A673 (cell line): Measurements from ENCODE around the gene TTPAL. TPM values are rescaled to one million over a fixed set of nuclear protein-coding genes. Genes with fewer than 3 reads are reported as not detected.

Experiments used
- BruUV-seq: library from RNA; stranded (reverse); fragments of 400-500 nt; replicated peaks from 2 replicates; lab custom pipeline; 2021; lab: Mats Ljungman, UMichigan
- CTCF ChIA-PET: fragments of 300-600 bp; sonication (Branson Sonifier 250); formaldehyde crosslinking; loops from one replicate; lab custom pipeline; 2022; ENCODE audit warnings: antibody characterized with exemption; lab: Charles Lee
- POLR2A ChIA-PET: fragments of 300-600 bp; sonication (Branson Sonifier 250); formaldehyde crosslinking; loops from one replicate; lab custom pipeline; 2022; ENCODE audit warnings: antibody characterized with exemption; ENCODE audit not compliant: low non-redundant PET; lab: Charles Lee
- DNase-seq: peaks from one replicate; pipeline ENCODE4 v3.0.0-alpha.2; 2015; ENCODE audit warnings: low spot score
- H3K27ac ChIP-seq: fragments of 200-600 bp; sonication (generic); 2 replicates; pipeline ENCODE4 v1.5.1; 2016; ENCODE audit warnings: mixed run types, low read depth, mild to moderate bottlenecking, mixed read lengths, antibody characterized with exemption, low read length; ENCODE audit not compliant: poor library complexity, severe bottlenecking
- H3K27me3 ChIP-seq: fragments of 200-600 bp; sonication (generic); replicated peaks from 2 replicates; pipeline ENCODE4 v1.6.1; 2017; ENCODE audit warnings: mixed run types, low read depth, mild to moderate bottlenecking, mixed read lengths, antibody characterized with exemption, low read length; ENCODE audit not compliant: insufficient read depth, poor library complexity
- H3K36me3 ChIP-seq: fragments of 200-600 bp; sonication (generic); 2 replicates; pipeline ENCODE4 v1.6.1; 2016; ENCODE audit warnings: mixed run types, mild to moderate bottlenecking, mixed read lengths, antibody characterized with exemption, low read length; ENCODE audit not compliant: insufficient read depth, poor library complexity, severe bottlenecking
- H3K4me1 ChIP-seq: fragments of 200-600 bp; sonication (generic); 2 replicates; pipeline ENCODE4 v1.6.1; 2017; ENCODE audit warnings: mixed run types, mild to moderate bottlenecking, mixed read lengths, antibody characterized with exemption, low read length; ENCODE audit not compliant: insufficient read depth, poor library complexity, severe bottlenecking
- H3K4me3 ChIP-seq: fragments of 200-600 bp; sonication (generic); 2 replicates; pipeline ENCODE4 v1.5.1; 2016; ENCODE audit warnings: low read depth, mixed run types, mild to moderate bottlenecking, mixed read lengths, low read length; ENCODE audit not compliant: poor library complexity, severe bottlenecking
- H3K9me3 ChIP-seq: fragments of 200-600 bp; sonication (generic); 2 replicates; pipeline ENCODE4 v1.6.1; 2016; ENCODE audit warnings: mixed run types, low read depth, mild to moderate bottlenecking, mixed read lengths, antibody characterized with exemption, low read length; ENCODE audit not compliant: poor library complexity, severe bottlenecking
- EZH2 ChIP-seq: fragments of 200-600 bp; sonication (generic); IDR thresholded peaks from 2 replicates; pipeline ENCODE4 v1.6.1; 2017; ENCODE audit warnings: borderline replicate concordance, low read depth, mild to moderate bottlenecking, mixed read lengths, antibody characterized with exemption, low read length; ENCODE audit not compliant: poor library complexity, severe bottlenecking
- intact Hi-C: fragments of 100-400 bp; cut with micrococcal nuclease; formaldehyde crosslinking; loops from one replicate; pipeline ENCODE4 v1.10.0; 2022; ENCODE audit not compliant: unreplicated experiment
- total RNA-seq: library from RNA; stranded (reverse); gene quantifications from 2 replicates; pipeline ENCODE4 v1.2.3, GENCODE V29; 2021
- TF ChIP-seq, protein P1 (sequence below): fragments of 300-800, 200-600 bp; sonication (generic); conservative IDR thresholded peaks from 2 replicates; pipeline ENCODE4 v1.5.1; 2017; ENCODE audit warnings: low read depth, mild to moderate bottlenecking, antibody characterized with exemption, low read length, moderate library complexity, mixed read lengths

TTPAL gene
- total RNA-seq, 1 experiment from 2014 or later = 14.6 TPM

DNA sequence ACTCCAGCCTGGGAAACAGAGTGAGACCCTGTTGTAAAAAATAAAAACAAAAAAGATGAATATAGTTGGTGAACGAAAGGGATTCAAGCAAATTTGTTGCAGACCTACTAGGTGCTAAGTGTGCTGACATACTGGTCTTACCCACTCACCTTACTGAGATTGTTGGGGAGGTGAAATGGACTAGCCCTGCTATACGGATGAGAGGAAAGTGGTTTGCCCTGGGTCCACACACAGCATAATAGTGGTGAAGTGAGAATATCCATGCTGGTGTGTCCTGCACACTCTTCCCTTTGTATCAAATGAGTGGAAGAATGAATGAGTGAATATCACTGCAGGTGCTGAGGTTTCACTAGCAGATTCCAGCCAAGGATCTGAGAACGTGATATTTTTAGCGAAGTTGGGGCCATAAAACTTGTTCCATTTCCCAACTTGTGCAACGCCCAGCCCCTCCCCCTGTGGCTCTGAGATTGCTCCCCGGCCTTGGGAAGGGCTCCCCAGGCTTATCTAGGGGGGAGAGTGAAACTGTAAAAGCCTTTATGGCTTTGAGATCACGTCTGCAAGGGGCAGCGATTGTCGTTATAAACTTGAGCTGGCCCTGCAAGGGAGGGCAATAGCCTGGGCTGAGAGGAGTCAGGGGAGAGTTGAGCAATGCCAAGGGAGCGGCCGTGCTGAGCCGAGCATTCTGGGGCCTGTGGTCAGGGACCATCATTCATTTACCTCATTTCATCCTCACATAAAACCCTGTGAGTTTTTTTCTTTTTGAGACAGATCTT, 33.2 kb upstream of the TTPAL start:
- ChIA-PET CTCF (no interaction called here), POLR2A (no interaction called here)
- Histone ChIP-seq H3K27me3 (no peaks in the 10 kb centered on the region), H3K4me3 (no peak overlapping the region), H3K27ac (no peak overlapping the region), H3K4me1 (no peaks in the 10 kb centered on the region), H3K9me3 (no peaks in the 10 kb centered on the region), H3K36me3 (no peaks in the 10 kb centered on the region)
- TF ChIP-seq, protein P1, sequence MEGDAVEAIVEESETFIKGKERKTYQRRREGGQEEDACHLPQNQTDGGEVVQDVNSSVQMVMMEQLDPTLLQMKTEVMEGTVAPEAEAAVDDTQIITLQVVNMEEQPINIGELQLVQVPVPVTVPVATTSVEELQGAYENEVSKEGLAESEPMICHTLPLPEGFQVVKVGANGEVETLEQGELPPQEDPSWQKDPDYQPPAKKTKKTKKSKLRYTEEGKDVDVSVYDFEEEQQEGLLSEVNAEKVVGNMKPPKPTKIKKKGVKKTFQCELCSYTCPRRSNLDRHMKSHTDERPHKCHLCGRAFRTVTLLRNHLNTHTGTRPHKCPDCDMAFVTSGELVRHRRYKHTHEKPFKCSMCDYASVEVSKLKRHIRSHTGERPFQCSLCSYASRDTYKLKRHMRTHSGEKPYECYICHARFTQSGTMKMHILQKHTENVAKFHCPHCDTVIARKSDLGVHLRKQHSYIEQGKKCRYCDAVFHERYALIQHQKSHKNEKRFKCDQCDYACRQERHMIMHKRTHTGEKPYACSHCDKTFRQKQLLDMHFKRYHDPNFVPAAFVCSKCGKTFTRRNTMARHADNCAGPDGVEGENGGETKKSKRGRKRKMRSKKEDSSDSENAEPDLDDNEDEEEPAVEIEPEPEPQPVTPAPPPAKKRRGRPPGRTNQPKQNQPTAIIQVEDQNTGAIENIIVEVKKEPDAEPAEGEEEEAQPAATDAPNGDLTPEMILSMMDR = no peak
- no peak for TF ChIP-seq EZH2
- intact Hi-C loops = no loop called here
- DNase-seq = no peak
- no TSS peak for BruUV-seq

DNA sequence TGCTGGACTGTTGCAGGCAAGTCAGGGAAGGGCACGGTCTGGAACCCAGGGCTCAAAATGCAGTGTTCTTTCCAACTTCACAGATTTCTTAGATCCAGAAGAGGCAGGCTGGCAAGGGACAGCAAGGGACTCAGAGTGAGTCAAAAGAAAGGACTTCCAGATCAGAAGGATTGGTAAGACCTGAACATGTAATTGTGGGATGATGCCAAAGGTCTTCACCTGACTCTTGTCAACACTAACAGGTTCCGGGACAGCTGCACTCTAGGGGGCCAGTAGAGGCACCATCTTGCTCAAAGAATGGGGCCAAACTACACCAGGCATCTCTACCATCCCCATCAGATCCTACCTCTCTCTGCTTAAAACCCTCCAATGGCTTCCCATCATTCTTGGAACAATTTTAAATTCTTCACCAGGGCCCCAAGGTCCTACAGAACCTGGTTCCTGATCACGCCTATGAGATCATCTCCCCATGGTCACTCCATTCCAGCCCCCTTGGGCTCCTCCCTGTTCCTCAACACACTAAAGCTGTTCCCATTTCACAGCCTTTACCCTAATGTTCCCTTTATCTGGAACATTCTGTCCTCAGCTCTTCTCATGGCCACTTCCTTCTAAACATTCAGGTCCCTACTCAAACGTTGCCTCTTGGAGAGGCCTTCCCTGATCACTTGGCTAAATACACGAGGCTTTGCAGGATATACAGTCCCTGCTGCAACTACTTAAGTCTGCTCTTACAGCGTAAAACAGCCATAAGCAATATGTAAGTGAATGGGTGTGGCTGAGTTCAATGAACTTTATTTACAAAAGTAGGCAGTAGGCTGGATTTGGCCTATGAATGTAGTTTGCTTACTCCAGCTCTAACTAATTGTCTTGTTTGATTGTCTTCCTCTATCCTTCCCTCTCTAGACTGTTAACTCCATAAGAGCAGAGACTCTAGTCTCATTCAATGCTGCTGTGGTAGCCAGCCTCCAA, 29.6 kb upstream of the TTPAL start:
- ChIA-PET POLR2A (no interaction called here), CTCF (no interaction called here)
- no peak for DNase-seq

DNA sequence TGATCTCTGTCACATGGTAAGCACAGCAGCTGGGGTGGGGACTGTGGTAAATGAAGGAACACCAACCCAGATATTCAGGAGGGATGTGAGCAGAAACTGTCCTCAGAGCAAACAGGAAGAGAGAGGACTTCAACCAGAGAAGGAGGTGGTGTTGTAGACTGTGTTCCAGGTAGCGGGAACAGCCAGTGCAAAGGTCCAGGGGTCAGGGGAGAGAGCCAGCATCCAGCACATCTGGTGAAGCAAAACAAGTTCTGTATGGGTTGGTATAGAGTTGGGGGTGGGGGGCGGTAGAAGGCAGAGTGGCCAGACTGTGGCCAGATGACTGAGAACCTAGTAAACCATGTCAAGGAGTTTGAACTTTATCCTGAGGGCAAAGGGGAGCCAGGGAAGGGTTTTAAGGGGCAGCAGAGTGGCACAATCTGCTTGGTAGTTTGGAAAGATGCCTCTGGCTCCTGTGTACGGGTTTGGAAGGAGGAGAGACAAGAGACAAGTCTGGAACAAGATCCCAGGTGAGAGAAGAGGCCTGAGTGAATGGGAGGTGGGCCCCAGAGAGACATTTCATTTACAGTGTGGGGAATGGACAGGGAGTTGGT, 27.8 kb upstream of the TTPAL start:
- no peaks in the 10 kb centered on the region for H3K4me1 ChIP-seq
- BruUV-seq = no TSS peak
- no peaks in the 10 kb centered on the region for H3K36me3 ChIP-seq
- H3K9me3 ChIP-seq = no peaks in the 10 kb centered on the region
- H3K27ac ChIP-seq = no peak overlapping the region
- DNase-seq = no peak
- intact Hi-C loops = no loop called here
- no peak for TF ChIP-seq EZH2
- TF ChIP-seq, protein P1 = no peak
- ChIA-PET CTCF (no interaction called here), POLR2A (no interaction called here)
- no peak overlapping the region for H3K4me3 ChIP-seq
- H3K27me3 ChIP-seq = no peaks in the 10 kb centered on the region

More for the DNA sequence above, 29.6 kb upstream of the TTPAL start:
- Histone ChIP-seq H3K4me1 (no peaks in the 10 kb centered on the region), H3K27ac (no peak overlapping the region), H3K27me3 (no peaks in the 10 kb centered on the region), H3K36me3 (no peaks in the 10 kb centered on the region), H3K4me3 (no peak overlapping the region), H3K9me3 (no peaks in the 10 kb centered on the region)
- no peak for TF ChIP-seq EZH2
- TF ChIP-seq, protein P1 = no peak
- BruUV-seq = no TSS peak
- intact Hi-C loops = no loop called here
